Tibial nerve (tissue), 4 donors: Measurements from ENCODE around the gene CIAO2B. TPM values are rescaled to one million over a fixed set of nuclear protein-coding genes. Genes with fewer than 3 reads are reported as not detected.

ENCODE experiments used
- DNase-seq, 2 donors: peaks; one replicate each; pipeline ENCODE4 v3.0.0-alpha.2; 2019; ENCODE audit warnings: low spot score in 2 of 2
- H3K27ac ChIP-seq, 4 donors: fragments of 200-600 bp; sonication (generic) in 3 of 4; one replicate each; pipeline ENCODE4 v1.5.1; 2017 to 2019; ENCODE audit warnings: mild to moderate bottlenecking in 1 of 4
- H3K27me3 ChIP-seq, 2 donors: fragments of 200-600 bp; sonication (generic) in 1 of 2; one replicate each; pipeline versions ENCODE4 v1.5.1 to v1.6.0; 2017 to 2019
- H3K36me3 ChIP-seq, 3 donors: fragments of 200-600 bp; sonication (generic); one replicate each; pipeline ENCODE4 v1.5.1; 2018 to 2019
- H3K4me1 ChIP-seq, 4 donors: fragments of 200-600 bp; sonication (generic) in 3 of 4; one replicate each; pipeline ENCODE4 v1.5.1; 2017 to 2019
- H3K4me3 ChIP-seq, 4 donors: fragments of 200-600 bp; sonication (generic) in 3 of 4; one replicate each; pipeline ENCODE4 v1.5.1; 2017 to 2019; ENCODE audit warnings: mild to moderate bottlenecking in 1 of 4, moderate library complexity in 1 of 4
- H3K9me3 ChIP-seq, 4 donors: fragments of 200-600 bp; sonication (generic) in 3 of 4; one replicate each; pipeline ENCODE4 v1.5.1; 2017 to 2019
- CTCF ChIP-seq, 5 experiments: fragments of 200-600 bp in 3 of 5; fragments of 450-650 bp in 2 of 5; sonication (generic) in 3 of 5; IDR thresholded peaks; one replicate each; pipeline ENCODE4 v1.5.1; 2016 to 2019; ENCODE audit warnings: antibody characterized with exemption in 5 of 5, mild to moderate bottlenecking in 3 of 5, moderate library complexity in 2 of 5
- EP300 ChIP-seq, 2 donors: sonication (generic); formaldehyde crosslinking; IDR thresholded peaks; one replicate each; pipeline ENCODE4 v1.6.1; 2017; ENCODE audit warnings: antibody characterized with exemption in 2 of 2, mild to moderate bottlenecking in 1 of 2
- POLR2A ChIP-seq, 2 donors: fragments of 450-650 bp; IDR thresholded peaks; one replicate each; pipeline ENCODE4 v1.6.1; 2017; ENCODE audit warnings: antibody characterized with exemption in 2 of 2, mild to moderate bottlenecking in 2 of 2, moderate library complexity in 2 of 2
- WGBS, 2 donors: methylation state at CpG; one replicate each; pipeline ENCODE4 v1.1.5; 2018; 5-methylcytosine and 5-hydroxymethylcytosine counted together
- total RNA-seq, 4 donors: library from RNA; depleted of rRNA; stranded (reverse); fragments of >200 nt; gene quantifications; one replicate each; pipeline ENCODE4 v1.1.0, GENCODE V29; 2016

CIAO2B gene
- total RNA-seq, 4 donors from 2014 or later: 57.1 to 111 (median 89.9) TPM

- no peak for DNase-seq
- 58 to 76% methylated on average over 3 to 7 of the region's 7 CpGs for WGBS, 2 donors
- peak in 1 of 2 donors; percentile 32 for TF ChIP-seq EP300 (IDR thresholded peaks at IDR 0.05)
- TF ChIP-seq CTCF (IDR thresholded peaks at IDR 0.05): no peak
- TF ChIP-seq POLR2A (IDR thresholded peaks at IDR 0.05): no peak
- Histone ChIP-seq H3K27ac (peak overlapping the region in 1 of 4 donors; percentile 0), H3K27me3 (no peaks in the 10 kb centered on the region), H3K4me1 (peaks cover 0 to 33% (median 5%) of the 10 kb centered on the region in 4 donors), H3K36me3 (no peaks in the 10 kb centered on the region), H3K9me3 (no peaks in the 10 kb centered on the region), H3K4me3 (no peak overlapping the region)
Measured at GRCh38 chr16:66906916-66907836, 27.0 kb downstream of the CIAO2B start.

DNA sequence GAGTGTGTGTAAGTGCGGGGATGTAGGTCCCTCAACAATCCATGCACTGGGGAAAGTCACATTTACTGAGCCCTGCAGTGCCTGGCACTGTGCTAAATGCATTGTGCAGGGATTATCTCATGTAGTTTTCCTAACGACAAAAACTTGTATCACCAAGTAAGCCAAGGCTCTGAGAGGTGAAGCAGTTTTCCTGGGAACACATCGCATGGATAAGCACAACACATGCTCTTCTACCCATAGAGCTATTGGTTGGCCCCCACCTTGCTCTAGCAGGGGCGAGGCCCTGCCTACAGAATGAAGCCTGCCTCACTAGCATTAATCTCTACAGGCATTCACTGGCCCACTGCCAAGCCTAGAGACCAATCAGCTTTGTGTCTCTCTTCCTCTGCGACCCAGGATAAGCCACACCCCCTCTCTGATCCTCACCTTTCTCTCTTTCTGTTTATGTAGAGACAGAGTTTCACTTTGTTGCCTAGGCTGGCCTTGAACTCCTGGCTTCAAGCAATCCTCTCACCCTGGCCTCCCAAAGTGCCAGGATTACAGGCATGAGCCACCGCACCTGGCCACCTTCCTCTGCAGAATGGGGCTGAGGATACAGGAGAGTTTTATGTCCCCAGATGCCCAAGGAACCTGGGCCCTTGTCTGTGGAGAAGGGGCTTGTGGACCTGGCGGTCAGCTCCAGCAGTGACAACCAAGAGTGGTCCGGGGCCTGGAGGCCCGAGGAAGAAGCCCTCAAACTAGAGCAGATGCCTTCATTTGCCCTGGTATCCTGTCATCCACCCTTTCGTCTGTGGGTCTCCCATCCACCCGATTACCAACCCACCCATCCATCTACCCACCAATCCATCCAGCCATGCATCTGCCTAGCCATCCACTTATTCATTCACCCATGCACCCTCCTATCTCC lies 28.3 kb downstream of the CIAO2B start:
- WGBS, 2 donors: 72 to 76% methylated on average over 11 of the region's 11 CpGs
- H3K4me3 ChIP-seq: no peak overlapping the region
- no peaks in the 10 kb centered on the region for H3K9me3 ChIP-seq
- peaks cover 0 to 43% (median 11%) of the 10 kb centered on the region in 4 donors for H3K4me1 ChIP-seq
- H3K36me3 ChIP-seq: no peaks in the 10 kb centered on the region
- no peak for DNase-seq
- H3K27ac ChIP-seq: peak overlapping the region in 2 of 4 donors; percentile 26 to 69
- TF ChIP-seq EP300 (IDR thresholded peaks at IDR 0.05): no peak
- TF ChIP-seq CTCF (IDR thresholded peaks at IDR 0.05): no peak
- TF ChIP-seq POLR2A (IDR thresholded peaks at IDR 0.05): no peak
- H3K27me3 ChIP-seq: no peaks in the 10 kb centered on the region

DNA sequence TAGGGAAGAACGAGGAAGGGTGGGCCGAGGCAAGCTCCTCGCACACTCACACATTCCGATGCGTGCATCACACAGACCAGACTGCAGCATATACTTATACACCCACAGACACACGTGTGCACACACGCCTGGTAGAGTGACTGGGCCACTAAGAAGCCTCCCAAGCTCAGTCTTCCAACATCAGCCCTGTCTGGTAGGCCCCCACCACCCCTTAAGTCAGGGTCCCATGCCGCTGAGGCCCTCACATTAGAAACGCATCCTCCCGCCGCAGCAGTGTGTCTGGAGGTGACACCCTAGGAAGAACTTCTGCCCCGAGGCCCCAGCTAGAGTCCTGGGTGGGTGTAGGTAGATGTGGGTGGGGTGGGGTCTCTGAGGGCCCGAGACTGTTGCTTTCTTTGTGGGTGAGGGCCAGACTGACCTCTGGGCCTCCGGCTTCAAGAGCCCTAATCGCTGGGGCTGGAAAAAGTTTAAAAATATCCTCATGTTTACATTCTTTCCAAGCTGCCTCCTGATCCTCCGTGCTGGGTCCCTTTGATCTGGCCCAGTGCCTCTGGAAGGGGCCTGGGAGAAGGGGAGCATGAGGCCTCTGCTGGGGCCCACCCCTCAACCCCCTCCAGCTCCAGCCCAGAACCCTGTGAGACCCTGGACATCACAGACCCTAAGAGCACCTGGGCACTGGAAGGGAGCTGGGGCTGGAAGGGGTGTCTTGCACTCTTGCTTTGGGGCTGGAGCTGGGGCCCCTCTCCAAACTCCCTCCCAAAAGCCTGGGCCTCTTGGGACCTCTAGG lies 29.2 kb downstream of the CIAO2B start:
- TF ChIP-seq CTCF (IDR thresholded peaks at IDR 0.05): no peak
- Histone ChIP-seq H3K27me3 (no peaks in the 10 kb centered on the region), H3K4me1 (peaks cover 0 to 51% (median 17%) of the 10 kb centered on the region in 4 donors), H3K27ac (peak overlapping the region in 2 of 4 donors; percentile 69 to 77), H3K36me3 (no peaks in the 10 kb centered on the region), H3K9me3 (no peaks in the 10 kb centered on the region), H3K4me3 (no peak overlapping the region)
- no peak for DNase-seq
- 43 to 53% methylated on average over 15 to 16 of the region's 16 CpGs for WGBS, 2 donors

DNA sequence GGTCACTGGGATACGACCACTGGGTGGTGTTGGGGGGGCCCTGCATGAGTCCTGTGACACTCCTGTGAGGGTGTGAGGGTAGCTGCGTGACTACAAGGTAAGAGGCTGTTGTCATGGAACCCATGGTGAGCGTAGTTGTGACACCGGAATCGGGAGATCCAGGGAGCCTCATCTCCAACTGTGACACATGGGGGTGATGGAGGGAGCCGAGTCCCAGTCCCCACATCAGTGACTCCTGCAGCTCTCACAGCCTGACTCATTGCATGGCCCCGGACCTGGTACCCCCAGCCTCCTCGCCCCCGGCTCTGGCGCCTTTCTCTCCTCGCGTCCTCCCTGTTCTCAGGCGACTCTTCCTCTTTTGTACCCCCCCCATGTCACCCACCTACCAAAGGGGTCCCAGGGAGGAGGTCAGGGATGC lies 29.8 kb downstream of the CIAO2B start:
- TF ChIP-seq POLR2A (IDR thresholded peaks at IDR 0.05) (no peak), EP300 (IDR thresholded peaks at IDR 0.05) (no peak), CTCF (IDR thresholded peaks at IDR 0.05) (no peak)
- Histone ChIP-seq H3K27ac (peak overlapping the region in 2 of 4 donors; percentile 69 to 77), H3K4me3 (no peak overlapping the region)

More for the DNA sequence above, 29.8 kb downstream of the CIAO2B start:
- H3K36me3 ChIP-seq: no peaks in the 10 kb centered on the region
- DNase-seq: no peak
- WGBS, 2 donors: 86 to 89% methylated on average over 13 of the region's 13 CpGs
- peaks cover 0 to 57% (median 22%) of the 10 kb centered on the region in 4 donors for H3K4me1 ChIP-seq
- H3K9me3 ChIP-seq: no peaks in the 10 kb centered on the region
- no peaks in the 10 kb centered on the region for H3K27me3 ChIP-seq
